Measurements from ENCODE around the gene ZNF526.
A peak's percentile ranks its signal among the peaks of the same experiment; 100 is the strongest.

Gene ZNF526

DNA sequence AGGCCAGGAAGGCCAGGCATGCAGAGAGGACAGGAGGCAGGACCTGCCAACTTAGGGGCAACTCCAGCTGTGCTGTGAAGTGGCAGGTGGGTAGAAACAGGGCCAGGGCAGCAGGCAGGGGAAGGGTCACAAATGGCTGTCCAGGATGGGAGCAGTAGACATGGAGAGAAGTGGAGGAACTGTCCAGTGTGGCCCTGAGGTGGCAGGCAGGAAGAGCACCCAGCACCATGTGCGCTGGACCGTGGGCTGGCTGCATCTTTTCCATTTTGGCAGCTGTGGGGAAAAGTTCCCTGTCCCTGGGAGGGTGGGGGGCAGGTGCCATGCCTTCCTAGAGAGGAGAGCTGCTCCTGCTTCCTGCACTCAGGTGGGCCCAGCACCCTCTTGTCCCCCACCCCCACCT lies 16.4 kb upstream of the ZNF526 start:
- no peak overlapping the region for H2BK15ac ChIP-seq (ENCODE audit: low read depth, poor library complexity, severe bottlenecking)
- no peaks in the 10 kb centered on the region for H3K27me3 ChIP-seq (ENCODE audit: control insufficient read depth in 1 of 2, insufficient read depth in 1 of 2, low read length in 2 of 2)
- no peak overlapping the region for H3K4me3 ChIP-seq (ENCODE audit: insufficient read depth in 1 of 2, low read depth in 1 of 2, low read length in 2 of 2)
- no peak overlapping the region for H2BK12ac ChIP-seq (ENCODE audit: low read length in 2 of 2)
- peaks cover 89% of the 10 kb centered on the region in 2 experiments for H3K36me3 ChIP-seq (ENCODE audit: control insufficient read depth in 1 of 2, insufficient read depth in 2 of 2, low read depth in 1 of 2, low read length in 2 of 2)
- H3K4me2 ChIP-seq (ENCODE audit: low read length, poor library complexity, severe bottlenecking), result no peak overlapping the region
- H3K4ac ChIP-seq (ENCODE audit: low read depth in 1 of 2, low read length in 2 of 2), result no peak overlapping the region
- DNase-seq, result no peak
- 94% methylated on average over 2 of the region's 2 CpGs for WGBS
- no peak overlapping the region for H3K23ac ChIP-seq (ENCODE audit: low read length in 2 of 2)
- H4K8ac ChIP-seq (ENCODE audit: low read length), result no peak overlapping the region
- H3K14ac ChIP-seq (ENCODE audit: low read length in 2 of 2), result no peak overlapping the region
- H3K9ac ChIP-seq (ENCODE audit: low read length), result no peak overlapping the region
- no peak overlapping the region for H2AFZ ChIP-seq (ENCODE audit: low read depth, low read length)
- no peak overlapping the region for H2BK120ac ChIP-seq (ENCODE audit: low read depth, low read length)
- H3K9me3 ChIP-seq (ENCODE audit: control insufficient read depth, low read length), result no peaks in the 10 kb centered on the region
- peaks cover 71% of the 10 kb centered on the region for H3K79me1 ChIP-seq (replicated peaks; ENCODE audit: low read length, poor library complexity, severe bottlenecking)
- no peak overlapping the region for H3K18ac ChIP-seq (ENCODE audit: low read depth in 1 of 2, low read length in 2 of 2)
- H2BK5ac ChIP-seq (ENCODE audit: low read depth, low read length, poor library complexity, severe bottlenecking), result no peak overlapping the region
- H3K27ac ChIP-seq (ENCODE audit: low read length, poor library complexity, severe bottlenecking), result no peak overlapping the region
- H2AK5ac ChIP-seq (ENCODE audit: low read length, severe bottlenecking), result no peak overlapping the region
- peaks cover 31% of the 10 kb centered on the region for H3K4me1 ChIP-seq (ENCODE audit: control insufficient read depth, insufficient read depth, low read depth, low read length)
- no peak overlapping the region for H4K91ac ChIP-seq (ENCODE audit: low read length)

DNA sequence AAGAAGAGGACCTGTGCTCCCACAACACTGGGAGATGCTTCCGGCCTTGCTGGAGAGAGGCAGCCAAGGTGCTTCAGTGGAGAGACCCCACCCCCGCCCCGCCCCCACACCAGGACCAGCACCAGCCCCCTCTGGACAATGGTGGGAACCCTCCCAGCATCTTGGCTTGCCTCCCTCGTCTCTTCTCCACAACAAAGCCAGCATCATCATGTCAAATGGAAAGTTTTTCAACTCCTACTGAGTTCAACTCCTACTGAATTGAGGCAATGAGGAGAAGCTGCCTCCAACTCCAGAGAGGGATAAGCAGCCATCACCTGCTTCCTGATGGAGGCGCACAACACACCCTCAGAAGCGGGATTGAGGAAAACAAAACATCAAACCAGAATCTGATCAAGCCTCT lies 15.4 kb upstream of the ZNF526 start:
- H2BK5ac ChIP-seq (ENCODE audit: low read depth, low read length, poor library complexity, severe bottlenecking), result no peak overlapping the region
- H4K8ac ChIP-seq (ENCODE audit: low read length), result no peak overlapping the region
- peaks cover 67% of the 10 kb centered on the region for H3K79me1 ChIP-seq (replicated peaks; ENCODE audit: low read length, poor library complexity, severe bottlenecking)
- no peak overlapping the region for H3K14ac ChIP-seq (ENCODE audit: low read length in 2 of 2)
- no peak for DNase-seq
- no peak overlapping the region for H2BK15ac ChIP-seq (ENCODE audit: low read depth, poor library complexity, severe bottlenecking)
- H3K4me2 ChIP-seq (ENCODE audit: low read length, poor library complexity, severe bottlenecking), result no peak overlapping the region
- H3K4me1 ChIP-seq (ENCODE audit: control insufficient read depth, insufficient read depth, low read depth, low read length), result peaks cover 22% of the 10 kb centered on the region
- WGBS, result 93% methylated on average over 5 of the region's 6 CpGs
- H3K36me3 ChIP-seq (ENCODE audit: control insufficient read depth in 1 of 2, insufficient read depth in 2 of 2, low read depth in 1 of 2, low read length in 2 of 2), result peaks cover 89% of the 10 kb centered on the region in 2 experiments
- H2BK12ac ChIP-seq (ENCODE audit: low read length in 2 of 2), result no peak overlapping the region
- no peak overlapping the region for H4K91ac ChIP-seq (ENCODE audit: low read length)
- no peaks in the 10 kb centered on the region for H3K9me3 ChIP-seq (ENCODE audit: control insufficient read depth, low read length)
- no peak overlapping the region for H3K27ac ChIP-seq (ENCODE audit: low read length, poor library complexity, severe bottlenecking)
- peak overlapping the region; percentile 8 for H3K9ac ChIP-seq (ENCODE audit: low read length)
- H3K4ac ChIP-seq (ENCODE audit: low read depth in 1 of 2, low read length in 2 of 2), result no peak overlapping the region
- H3K18ac ChIP-seq (ENCODE audit: low read depth in 1 of 2, low read length in 2 of 2), result no peak overlapping the region
- H3K27me3 ChIP-seq (ENCODE audit: control insufficient read depth in 1 of 2, insufficient read depth in 1 of 2, low read length in 2 of 2), result no peaks in the 10 kb centered on the region
- H2AK5ac ChIP-seq (ENCODE audit: low read length, severe bottlenecking), result no peak overlapping the region
- H3K4me3 ChIP-seq (ENCODE audit: insufficient read depth in 1 of 2, low read depth in 1 of 2, low read length in 2 of 2), result no peak overlapping the region
- no peak overlapping the region for H2BK120ac ChIP-seq (ENCODE audit: low read depth, low read length)
- no peak overlapping the region for H3K23ac ChIP-seq (ENCODE audit: low read length in 2 of 2)
- no peak overlapping the region for H2AFZ ChIP-seq (ENCODE audit: low read depth, low read length)

DNA sequence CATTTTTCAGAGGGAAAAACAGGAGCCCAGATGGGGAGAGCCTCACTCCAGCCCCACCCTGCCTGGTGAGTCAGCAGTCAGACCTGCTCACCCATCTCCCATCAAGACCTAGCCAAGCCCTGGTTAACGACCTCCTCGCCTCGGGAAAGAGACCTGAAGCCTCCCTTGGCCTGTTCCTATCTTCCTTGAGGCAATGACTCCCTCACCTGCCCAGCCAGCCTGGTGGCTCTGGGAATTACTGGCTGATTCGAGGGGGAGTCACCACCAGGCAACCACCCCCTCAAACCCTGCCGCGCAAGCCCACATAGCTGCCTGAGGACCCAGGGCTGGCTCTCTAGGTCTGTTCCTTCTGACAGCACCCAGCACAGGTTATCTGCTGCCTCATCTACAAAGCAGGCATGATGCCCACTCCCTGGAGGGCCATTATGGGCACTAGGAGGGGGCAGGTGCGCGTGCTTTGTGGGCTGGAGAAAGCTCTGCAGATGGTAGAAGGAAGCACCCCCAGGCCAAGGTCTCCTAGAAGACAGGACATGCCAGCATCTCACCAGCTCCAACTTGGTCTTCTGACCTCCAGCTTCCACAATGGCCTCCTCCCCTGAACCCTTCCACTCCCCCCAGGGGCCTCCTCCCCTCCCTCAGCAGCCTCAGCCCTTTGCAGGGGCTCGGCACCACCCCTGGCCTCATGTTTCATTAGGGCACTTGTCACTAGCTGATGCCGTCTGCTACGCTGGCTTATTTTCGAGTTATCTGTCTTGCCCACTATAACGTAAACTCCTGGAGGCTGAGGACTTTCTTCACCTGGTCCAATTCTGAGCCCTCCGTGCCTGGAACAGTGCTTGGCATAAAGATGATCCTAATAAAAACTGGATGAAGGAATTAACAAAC lies 13.0 kb upstream of the ZNF526 start:
- Histone ChIP-seq H2AK5ac (ENCODE audit: low read length, severe bottlenecking) (no peak overlapping the region), H3K23ac (ENCODE audit: low read length in 2 of 2) (no peak overlapping the region), H3K4me3 (ENCODE audit: insufficient read depth in 1 of 2, low read depth in 1 of 2, low read length in 2 of 2) (no peak overlapping the region), H2BK5ac (ENCODE audit: low read depth, low read length, poor library complexity, severe bottlenecking) (no peak overlapping the region), H3K4me2 (ENCODE audit: low read length, poor library complexity, severe bottlenecking) (no peak overlapping the region), H3K36me3 (ENCODE audit: control insufficient read depth in 1 of 2, insufficient read depth in 2 of 2, low read depth in 1 of 2, low read length in 2 of 2) (peaks cover 71 to 75% of the 10 kb centered on the region in 2 experiments), H3K14ac (ENCODE audit: low read length in 2 of 2) (no peak overlapping the region), H4K8ac (ENCODE audit: low read length) (peak overlapping the region; percentile 35), H3K9me3 (ENCODE audit: control insufficient read depth, low read length) (no peaks in the 10 kb centered on the region), H2BK120ac (ENCODE audit: low read depth, low read length) (peak overlapping the region; percentile 19), H2BK15ac (ENCODE audit: low read depth, poor library complexity, severe bottlenecking) (no peak overlapping the region), H2AFZ (ENCODE audit: low read depth, low read length) (no peak overlapping the region), H2BK12ac (ENCODE audit: low read length in 2 of 2) (peak overlapping the region; percentile 14 to 91), H3K4me1 (ENCODE audit: control insufficient read depth, insufficient read depth, low read depth, low read length) (peaks cover 20% of the 10 kb centered on the region), H3K18ac (ENCODE audit: low read depth in 1 of 2, low read length in 2 of 2) (peak overlapping the region; percentile 34 to 41), H3K27ac (ENCODE audit: low read length, poor library complexity, severe bottlenecking) (peak overlapping the region; percentile 9), H3K9ac (ENCODE audit: low read length) (peak overlapping the region; percentile 60), H3K79me1 (replicated peaks; ENCODE audit: low read length, poor library complexity, severe bottlenecking) (peaks cover 51% of the 10 kb centered on the region), H4K91ac (ENCODE audit: low read length) (peak overlapping the region; percentile 12), H3K4ac (ENCODE audit: low read depth in 1 of 2, low read length in 2 of 2) (peak overlapping the region in 1 of 2 experiments; percentile 15), H3K27me3 (ENCODE audit: control insufficient read depth in 1 of 2, insufficient read depth in 1 of 2, low read length in 2 of 2) (no peaks in the 10 kb centered on the region)
- WGBS, result 55% methylated on average over 13 of the region's 14 CpGs
- DNase-seq, result peak; percentile 26

DNA sequence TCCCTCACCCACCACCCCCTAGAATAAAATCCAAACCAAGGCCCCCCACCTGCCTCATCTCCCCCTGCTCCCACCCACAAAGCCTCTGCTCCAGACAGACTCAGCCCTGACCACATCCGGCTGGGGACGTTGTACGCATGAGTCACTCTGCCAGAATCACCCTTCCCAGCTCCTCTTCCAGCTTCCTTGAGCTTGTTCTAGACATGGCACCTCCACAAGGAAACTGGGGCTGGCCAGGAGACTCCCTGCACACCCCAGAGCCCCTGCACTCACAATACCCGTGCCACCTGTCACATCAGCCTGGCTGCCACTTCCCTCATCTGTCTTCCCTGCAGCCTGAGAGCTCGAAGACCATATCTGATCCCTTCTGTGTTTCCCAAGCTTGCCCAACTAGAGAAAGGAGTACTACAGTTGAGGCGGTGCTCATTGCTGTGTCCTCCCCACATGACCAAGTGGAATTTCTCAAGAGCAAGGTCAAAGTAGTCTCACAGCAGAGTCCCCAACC lies 12.3 kb upstream of the ZNF526 start:
- Histone ChIP-seq H3K36me3 (ENCODE audit: control insufficient read depth in 1 of 2, insufficient read depth in 2 of 2, low read depth in 1 of 2, low read length in 2 of 2) (peaks cover 70 to 75% of the 10 kb centered on the region in 2 experiments), H2BK120ac (ENCODE audit: low read depth, low read length) (no peak overlapping the region), H3K4me2 (ENCODE audit: low read length, poor library complexity, severe bottlenecking) (no peak overlapping the region), H2BK12ac (ENCODE audit: low read length in 2 of 2) (peak overlapping the region; percentile 51), H3K4ac (ENCODE audit: low read depth in 1 of 2, low read length in 2 of 2) (peak overlapping the region in 1 of 2 experiments; percentile 47), H3K4me3 (ENCODE audit: insufficient read depth in 1 of 2, low read depth in 1 of 2, low read length in 2 of 2) (no peak overlapping the region), H2AFZ (ENCODE audit: low read depth, low read length) (no peak overlapping the region), H3K18ac (ENCODE audit: low read depth in 1 of 2, low read length in 2 of 2) (peak overlapping the region; percentile 3 to 16), H3K4me1 (ENCODE audit: control insufficient read depth, insufficient read depth, low read depth, low read length) (peaks cover 20% of the 10 kb centered on the region), H3K9me3 (ENCODE audit: control insufficient read depth, low read length) (no peaks in the 10 kb centered on the region), H2AK5ac (ENCODE audit: low read length, severe bottlenecking) (no peak overlapping the region), H2BK15ac (ENCODE audit: low read depth, poor library complexity, severe bottlenecking) (no peak overlapping the region), H3K14ac (ENCODE audit: low read length in 2 of 2) (no peak overlapping the region), H4K8ac (ENCODE audit: low read length) (peak overlapping the region; percentile 8), H4K91ac (ENCODE audit: low read length) (no peak overlapping the region), H3K27me3 (ENCODE audit: control insufficient read depth in 1 of 2, insufficient read depth in 1 of 2, low read length in 2 of 2) (no peaks in the 10 kb centered on the region), H3K9ac (ENCODE audit: low read length) (no peak overlapping the region), H2BK5ac (ENCODE audit: low read depth, low read length, poor library complexity, severe bottlenecking) (no peak overlapping the region), H3K79me1 (replicated peaks; ENCODE audit: low read length, poor library complexity, severe bottlenecking) (peaks cover 48% of the 10 kb centered on the region), H3K23ac (ENCODE audit: low read length in 2 of 2) (peak overlapping the region in 1 of 2 experiments; percentile 16), H3K27ac (ENCODE audit: low read length, poor library complexity, severe bottlenecking) (peak overlapping the region; percentile 9)
- WGBS, result 47% methylated on average over 6 of the region's 6 CpGs
- peak; percentile 89 for DNase-seq
